ENCODE results near the gene DOK4. TPM values are rescaled to one million over a fixed set of nuclear protein-coding genes. Genes with fewer than 3 reads are reported as not detected.

DOK4 gene
- total RNA-seq, 1 experiment from 2014 or later: 6.8 TPM

DNA sequence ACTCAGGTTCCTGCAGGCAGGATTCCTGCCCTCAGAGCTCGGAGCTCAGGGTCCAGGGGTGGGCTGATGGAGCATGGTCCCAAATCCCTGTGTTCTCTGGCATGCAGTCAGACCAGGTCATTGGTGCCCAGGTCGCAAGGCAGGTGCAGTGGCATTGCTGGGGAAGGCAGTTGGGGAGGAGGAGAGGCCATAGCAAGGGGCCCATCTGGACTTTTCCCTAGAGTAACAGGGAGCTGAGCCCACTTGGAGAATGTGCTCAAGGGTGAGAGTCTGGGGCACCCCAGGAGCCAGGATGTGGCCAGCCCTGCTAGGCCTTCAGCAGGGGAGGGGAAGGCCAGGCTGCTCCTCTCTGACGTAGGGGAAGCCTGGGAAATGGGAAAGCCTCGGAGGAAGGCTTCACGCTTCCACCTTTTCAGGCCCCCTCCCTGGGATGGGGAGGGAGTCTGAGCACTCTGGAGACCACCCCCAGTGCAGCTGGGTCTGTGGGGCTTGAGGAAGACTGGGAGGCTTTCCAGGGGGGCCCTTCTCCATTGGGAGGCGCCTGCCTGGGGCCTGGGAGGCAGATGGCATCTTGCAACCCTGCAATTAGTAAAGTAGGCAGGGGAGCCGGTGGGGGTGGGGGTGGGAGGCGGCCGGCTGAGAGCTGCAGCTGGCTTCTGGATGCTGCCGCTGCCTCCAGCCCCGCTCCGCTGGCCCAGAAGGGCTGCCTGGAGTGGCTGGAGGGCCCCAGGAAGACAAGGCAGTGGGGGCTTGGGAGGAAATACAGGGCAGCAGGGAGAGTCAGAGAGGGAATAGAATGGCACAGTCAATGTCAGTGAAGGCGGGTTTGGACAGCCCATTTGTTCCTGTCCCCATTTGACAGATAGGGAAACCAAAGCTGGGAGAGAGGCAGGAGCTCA, 21.1 kb upstream of the DOK4 start:
- in situ Hi-C loops (cut with HindIII; ENCODE audit: low pct_unique_long_range_greater_than_20kb, low sequenced_read_pairs): no loop called here
- intact Hi-C loops (cut with micrococcal nuclease; ENCODE audit: unreplicated experiment): no loop called here
- BruUV-seq (replicated peaks): no TSS peak
- no peak for TF ChIP-seq TCF7L2 (IDR thresholded peaks at IDR 0.05; ENCODE audit: low read depth, low read length)
- TF ChIP-seq, protein P1, sequence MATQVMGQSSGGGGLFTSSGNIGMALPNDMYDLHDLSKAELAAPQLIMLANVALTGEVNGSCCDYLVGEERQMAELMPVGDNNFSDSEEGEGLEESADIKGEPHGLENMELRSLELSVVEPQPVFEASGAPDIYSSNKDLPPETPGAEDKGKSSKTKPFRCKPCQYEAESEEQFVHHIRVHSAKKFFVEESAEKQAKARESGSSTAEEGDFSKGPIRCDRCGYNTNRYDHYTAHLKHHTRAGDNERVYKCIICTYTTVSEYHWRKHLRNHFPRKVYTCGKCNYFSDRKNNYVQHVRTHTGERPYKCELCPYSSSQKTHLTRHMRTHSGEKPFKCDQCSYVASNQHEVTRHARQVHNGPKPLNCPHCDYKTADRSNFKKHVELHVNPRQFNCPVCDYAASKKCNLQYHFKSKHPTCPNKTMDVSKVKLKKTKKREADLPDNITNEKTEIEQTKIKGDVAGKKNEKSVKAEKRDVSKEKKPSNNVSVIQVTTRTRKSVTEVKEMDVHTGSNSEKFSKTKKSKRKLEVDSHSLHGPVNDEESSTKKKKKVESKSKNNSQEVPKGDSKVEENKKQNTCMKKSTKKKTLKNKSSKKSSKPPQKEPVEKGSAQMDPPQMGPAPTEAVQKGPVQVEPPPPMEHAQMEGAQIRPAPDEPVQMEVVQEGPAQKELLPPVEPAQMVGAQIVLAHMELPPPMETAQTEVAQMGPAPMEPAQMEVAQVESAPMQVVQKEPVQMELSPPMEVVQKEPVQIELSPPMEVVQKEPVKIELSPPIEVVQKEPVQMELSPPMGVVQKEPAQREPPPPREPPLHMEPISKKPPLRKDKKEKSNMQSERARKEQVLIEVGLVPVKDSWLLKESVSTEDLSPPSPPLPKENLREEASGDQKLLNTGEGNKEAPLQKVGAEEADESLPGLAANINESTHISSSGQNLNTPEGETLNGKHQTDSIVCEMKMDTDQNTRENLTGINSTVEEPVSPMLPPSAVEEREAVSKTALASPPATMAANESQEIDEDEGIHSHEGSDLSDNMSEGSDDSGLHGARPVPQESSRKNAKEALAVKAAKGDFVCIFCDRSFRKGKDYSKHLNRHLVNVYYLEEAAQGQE (IDR thresholded peaks at IDR 0.05; ENCODE audit: insufficient read depth in 1 of 2, low read depth in 2 of 2, low read length in 1 of 2): no peak
- ATAC-seq: no peak; the same call in 1 of the 2 replicates
- Histone ChIP-seq H3K36me3 (ENCODE audit: control insufficient read depth, insufficient read depth, low read length) (no peaks in the 10 kb centered on the region), H3K4me3 (ENCODE audit: low read depth in 2 of 2, low read length in 2 of 2) (no peak overlapping the region), H3K27me3 (ENCODE audit: control insufficient read depth, insufficient read depth, low read length) (no peaks in the 10 kb centered on the region), H3K4me1 (ENCODE audit: control insufficient read depth, insufficient read depth, low read length) (no peaks in the 10 kb centered on the region), H3K9me3 (ENCODE audit: control insufficient read depth, insufficient read depth, low read depth, low read length) (no peaks in the 10 kb centered on the region), H3K27ac (ENCODE audit: low read length) (no peak overlapping the region)
- DNase-seq (ENCODE audit: low read depth, low spot score): no peak
- ChIA-PET CTCF (no interaction called here), POLR2A (no interaction called here)

GRCh38 chr16:57505169-57505568, 18.9 kb upstream of the DOK4 start:
- Histone ChIP-seq H3K4me3 (ENCODE audit: low read depth in 2 of 2, low read length in 2 of 2) (no peak overlapping the region), H3K27ac (ENCODE audit: low read length) (no peak overlapping the region), H3K27me3 (ENCODE audit: control insufficient read depth, insufficient read depth, low read length) (no peaks in the 10 kb centered on the region), H3K4me1 (ENCODE audit: control insufficient read depth, insufficient read depth, low read length) (no peaks in the 10 kb centered on the region), H3K36me3 (ENCODE audit: control insufficient read depth, insufficient read depth, low read length) (no peaks in the 10 kb centered on the region), H3K9me3 (ENCODE audit: control insufficient read depth, insufficient read depth, low read depth, low read length) (no peaks in the 10 kb centered on the region)
- CTCF ChIA-PET: no interaction called here
- POLR2A ChIA-PET: no interaction called here
- ATAC-seq: no peak
- BruUV-seq (replicated peaks): no TSS peak
- DNase-seq (ENCODE audit: low read depth, low spot score): no peak
- in situ Hi-C loops (cut with HindIII; ENCODE audit: low pct_unique_long_range_greater_than_20kb, low sequenced_read_pairs) (no loop called here), intact Hi-C loops (cut with micrococcal nuclease; ENCODE audit: unreplicated experiment) (no loop called here)
- TF ChIP-seq SIN3A (IDR thresholded peaks at IDR 0.05; ENCODE audit: borderline replicate concordance, insufficient read depth, low read depth, low read length) (no peak), POLR2AphosphoS5 (IDR thresholded peaks at IDR 0.05; ENCODE audit: low read depth, low read length) (no peak), TCF7L2 (IDR thresholded peaks at IDR 0.05; ENCODE audit: low read depth, low read length) (no peak)
- TF ChIP-seq, protein P1 (IDR thresholded peaks at IDR 0.05; ENCODE audit: insufficient read depth in 1 of 2, low read depth in 2 of 2, low read length in 1 of 2): no peak
- TF ChIP-seq, protein P2, sequence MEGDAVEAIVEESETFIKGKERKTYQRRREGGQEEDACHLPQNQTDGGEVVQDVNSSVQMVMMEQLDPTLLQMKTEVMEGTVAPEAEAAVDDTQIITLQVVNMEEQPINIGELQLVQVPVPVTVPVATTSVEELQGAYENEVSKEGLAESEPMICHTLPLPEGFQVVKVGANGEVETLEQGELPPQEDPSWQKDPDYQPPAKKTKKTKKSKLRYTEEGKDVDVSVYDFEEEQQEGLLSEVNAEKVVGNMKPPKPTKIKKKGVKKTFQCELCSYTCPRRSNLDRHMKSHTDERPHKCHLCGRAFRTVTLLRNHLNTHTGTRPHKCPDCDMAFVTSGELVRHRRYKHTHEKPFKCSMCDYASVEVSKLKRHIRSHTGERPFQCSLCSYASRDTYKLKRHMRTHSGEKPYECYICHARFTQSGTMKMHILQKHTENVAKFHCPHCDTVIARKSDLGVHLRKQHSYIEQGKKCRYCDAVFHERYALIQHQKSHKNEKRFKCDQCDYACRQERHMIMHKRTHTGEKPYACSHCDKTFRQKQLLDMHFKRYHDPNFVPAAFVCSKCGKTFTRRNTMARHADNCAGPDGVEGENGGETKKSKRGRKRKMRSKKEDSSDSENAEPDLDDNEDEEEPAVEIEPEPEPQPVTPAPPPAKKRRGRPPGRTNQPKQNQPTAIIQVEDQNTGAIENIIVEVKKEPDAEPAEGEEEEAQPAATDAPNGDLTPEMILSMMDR (IDR thresholded peaks at IDR 0.05): no peak

All from Panc1 (cell line).